ENCODE measurements around the gene WFIKKN1. TPM values are rescaled to one million over a fixed set of nuclear protein-coding genes. Genes with fewer than 3 reads are reported as not detected.
A peak's percentile ranks its signal among the peaks of the same experiment; 100 is the strongest.

WFIKKN1 gene
- total and polyA plus RNA-seq, 2 of the 13 experiments (the other 11 are each of a cell fraction or from before 2014, with no cell fraction given) = 1.7 to 4.9 TPM

- TF ChIP-seq PBX2 (CRISPR knock-in tag; IDR thresholded peaks at IDR 0.05) (no peak), MTF1 (CRISPR knock-in tag; IDR thresholded peaks at IDR 0.05) (no peak), SIN3B (IDR thresholded peaks at IDR 0.05; ENCODE audit: low read length) (no peak), TFDP1 (CRISPR knock-in tag; IDR thresholded peaks at IDR 0.05; ENCODE audit: borderline replicate concordance) (peak; percentile 21; the same call in 1 of the 2 replicates), ZNF674 (CRISPR knock-in tag; IDR thresholded peaks at IDR 0.05; ENCODE audit: low read depth) (no peak), ZBTB26 (CRISPR knock-in tag; IDR thresholded peaks at IDR 0.05; ENCODE audit: borderline replicate concordance) (no peak), ZNF772 (CRISPR knock-in tag; IDR thresholded peaks at IDR 0.05) (no peak), ZNF232 (CRISPR knock-in tag; IDR thresholded peaks at IDR 0.05; ENCODE audit: borderline replicate concordance) (no peak), TIGD3 (CRISPR knock-in tag; IDR thresholded peaks at IDR 0.05; ENCODE audit: borderline replicate concordance) (peak; percentile 54; the same call in 1 of the 2 replicates), ZNF574 (CRISPR knock-in tag; IDR thresholded peaks at IDR 0.05) (no peak), HNRNPL (IDR thresholded peaks at IDR 0.05; ENCODE audit: low read depth, low read length) (peak; percentile 71; the same call in 1 of the 2 replicates), GTF3A (CRISPR knock-in tag; conservative IDR thresholded peaks at IDR 0.05) (no peak), SCMH1 (CRISPR knock-in tag; IDR thresholded peaks at IDR 0.05; ENCODE audit: borderline replicate concordance) (no peak), ARID2 (CRISPR knock-in tag; IDR thresholded peaks at IDR 0.05; ENCODE audit: borderline replicate concordance) (no peak), KLF15 (CRISPR knock-in tag; IDR thresholded peaks at IDR 0.05; ENCODE audit: borderline replicate concordance) (no peak), E2F1 (CRISPR knock-in tag; IDR thresholded peaks at IDR 0.05) (no peak), ZNF816 (CRISPR knock-in tag; IDR thresholded peaks at IDR 0.05; ENCODE audit: borderline replicate concordance) (no peak), ZNF629 (CRISPR knock-in tag; conservative IDR thresholded peaks at IDR 0.05) (peak; percentile 64; the same call in 1 of the 2 replicates), MAFF (IDR thresholded peaks at IDR 0.05; ENCODE audit: low read depth, low read length) (no peak), PPARG (CRISPR knock-in tag; conservative IDR thresholded peaks at IDR 0.05) (no peak), ADNP (CRISPR knock-in tag; IDR thresholded peaks at IDR 0.05) (no peak)
Measured at GRCh38 chr16:629185-629832, 1.5 kb upstream of the WFIKKN1 start (continued).
